K562 (cell line): ENCODE measurements around the gene SFXN3. TPM values are rescaled to one million over a fixed set of nuclear protein-coding genes. Genes with fewer than 3 reads are reported as not detected.

Experiments used
- ATAC-seq: fragments of 200-7000 bp; cut with Tn5 transposase; 3 replicates; pipeline ENCODE4 v1.9.1; 2020; ENCODE audit warnings: moderate library complexity
- BruUV-seq: library from RNA; stranded (reverse); fragments of 400-500 nt; replicated peaks from 2 replicates; lab custom pipeline; 2021; lab: Mats Ljungman, UMichigan
- CTCF ChIA-PET: fragments of 300-600 bp; formaldehyde crosslinking; extraction: SDS; loops from one replicate; lab custom pipeline; 2021; ENCODE audit warnings: low intra/inter-chr PET ratio; lab: Yijun Ruan, JAX
- POLR2A ChIA-PET: fragments of 300-600, 350-650 bp; sonication (Branson Sonifier 250); formaldehyde crosslinking; extraction: SDS; loops from one replicate; lab custom pipeline; 2021; ENCODE audit warnings: antibody characterized with exemption, inconsistent platforms; lab: Yijun Ruan, JAX
- DNase-seq, 4 experiments: peaks; one replicate each; pipeline versions ENCODE4 v3.0.0 to v3.0.0-alpha.2; 2011 to 2018; ENCODE audit warnings: low spot score in 3 of 4, mixed read lengths in 3 of 4; ENCODE audit errors: extremely low read depth in 1 of 4
- FAIRE-seq: peaks from 2 replicates; lab custom pipeline; 2011; peaks lifted over from hg19 to GRCh38; lab: Jason Lieb, UNC
- H2AFZ ChIP-seq: 2 replicates; pipeline ENCODE4 v1.6.0; 2011; ENCODE audit warnings: low read depth, low read length, control low read depth, inconsistent platforms
- H3K27ac ChIP-seq: fragments of 200-600 bp; 3 replicates; pipeline ENCODE4 v1.8.0; 2011; ENCODE audit warnings: low read depth, mild to moderate bottlenecking, control low read depth, inconsistent platforms, low read length, moderate library complexity, mixed read lengths; ENCODE audit errors: extremely low read depth
- H3K27me3 ChIP-seq, 2 experiments: fragments of 300-600 bp in 1 of 2; 2 replicates in 1 of 2; 3 replicates in 1 of 2; pipeline versions ENCODE4 v1.6.0 to v1.8.0; 2011; ENCODE audit warnings: inconsistent platforms in 2 of 2, low read length in 2 of 2, mild to moderate bottlenecking in 1 of 2, mixed read lengths in 1 of 2, moderate library complexity in 1 of 2; ENCODE audit not compliant: control insufficient read depth in 2 of 2, insufficient read depth in 2 of 2
- H3K36me3 ChIP-seq: fragments of 300-600 bp; 3 replicates; pipeline ENCODE4 v1.8.0; 2011; ENCODE audit warnings: mild to moderate bottlenecking, low read length, inconsistent platforms; ENCODE audit not compliant: control insufficient read depth, insufficient read depth
- H3K4me1 ChIP-seq, 2 experiments: fragments of 200-600 bp in 1 of 2; replicated peaks in 1 of 2; 2 replicates in 1 of 2; 3 replicates in 1 of 2; pipeline versions ENCODE4 v1.5.1 to v1.8.0; 2011; ENCODE audit warnings: inconsistent platforms in 2 of 2, low read length in 2 of 2, mild to moderate bottlenecking in 1 of 2, mixed read lengths in 1 of 2, moderate library complexity in 1 of 2; ENCODE audit not compliant: control insufficient read depth in 2 of 2, insufficient read depth in 2 of 2
- H3K4me2 ChIP-seq: 2 replicates; pipeline ENCODE4 v1.6.1; 2011; ENCODE audit warnings: low read length, control low read depth, inconsistent platforms, mixed read lengths; ENCODE audit not compliant: insufficient read depth
- H3K4me3 ChIP-seq: fragments of 200-600 bp; sonication (generic), shearing (Covaris generic); 2 replicates; pipeline ENCODE4 v1.5.1; 2016; ENCODE audit warnings: control low read depth, inconsistent platforms
- H3K79me2 ChIP-seq: fragments of 200-600 bp; 3 replicates; pipeline ENCODE4 v1.8.0; 2011; ENCODE audit warnings: low read length, inconsistent platforms; ENCODE audit not compliant: control insufficient read depth, insufficient read depth
- H3K9ac ChIP-seq, 2 experiments: 2 replicates each; pipeline versions ENCODE4 v1.6.0 to v1.6.1; 2011; ENCODE audit warnings: low read depth in 2 of 2, low read length in 2 of 2, control low read depth in 1 of 2, inconsistent platforms in 1 of 2, mild to moderate bottlenecking in 1 of 2, mixed read lengths in 1 of 2; ENCODE audit not compliant: insufficient read depth in 1 of 2
- H3K9me1 ChIP-seq: one replicate; pipeline ENCODE4 v1.6.0; 2011; ENCODE audit warnings: inconsistent platforms, mild to moderate bottlenecking, low read length, moderate library complexity; ENCODE audit not compliant: control insufficient read depth, insufficient read depth
- H3K9me3 ChIP-seq: replicated peaks from 2 replicates; pipeline ENCODE4 v1.5.1; 2011; ENCODE audit warnings: low read depth, low read length, inconsistent platforms; ENCODE audit not compliant: control insufficient read depth, insufficient read depth
- H4K20me1 ChIP-seq: replicated peaks from 2 replicates; pipeline ENCODE4 v1.6.1; 2011; ENCODE audit warnings: low read length, inconsistent platforms, mixed read lengths; ENCODE audit not compliant: control insufficient read depth, insufficient read depth
- CC2D1A ChIP-seq: fragments of 450-650 bp; IDR thresholded peaks from 2 replicates; pipeline ENCODE4 v1.6.1; 2017; ENCODE audit warnings: mild to moderate bottlenecking
- CTCFL ChIP-seq: IDR thresholded peaks from 2 replicates; pipeline ENCODE4 v1.6.1; 2011; ENCODE audit warnings: borderline replicate concordance, low read depth, mild to moderate bottlenecking, moderate library complexity, low read length; ENCODE audit not compliant: insufficient read depth, poor library complexity, severe bottlenecking
- CXXC5 ChIP-seq: fragments of 250-450 bp; sonication (Bioruptor Pico); IDR thresholded peaks from 2 replicates; pipeline ENCODE4 v1.8.0; 2022; ENCODE audit warnings: inconsistent platforms, mild to moderate bottlenecking, moderate library complexity
- E2F6 ChIP-seq, 2 experiments: IDR thresholded peaks; 2 replicates each; pipeline ENCODE4 v1.6.1; 2011; ENCODE audit warnings: borderline replicate concordance in 1 of 2, control low read depth in 1 of 2, low read depth in 1 of 2, low read length in 1 of 2, mild to moderate bottlenecking in 1 of 2, mixed read lengths in 1 of 2, moderate library complexity in 1 of 2; ENCODE audit not compliant: insufficient read depth in 1 of 2, insufficient read length in 1 of 2, poor library complexity in 1 of 2, severe bottlenecking in 1 of 2; ENCODE audit errors: extremely low read depth in 1 of 2
- FIP1L1 ChIP-seq: fragments of 200-400 bp; formaldehyde crosslinking; IDR thresholded peaks from 2 replicates; pipeline ENCODE4 v1.6.1; 2018; ENCODE audit warnings: mild to moderate bottlenecking, low read depth, low read length; ENCODE audit not compliant: poor library complexity, severe bottlenecking
- FUS ChIP-seq: fragments of 200-400 bp; formaldehyde crosslinking; optimal IDR thresholded peaks from 2 replicates; pipeline ENCODE3; 2017; ENCODE audit warnings: low read depth, low read length
- GABPB2 ChIP-seq: fragments of 250-450 bp; sonication (Bioruptor Pico); conservative IDR thresholded peaks from 2 replicates; pipeline ENCODE4 v1.5.1; 2021; ENCODE audit warnings: mild to moderate bottlenecking
- HIVEP1 ChIP-seq: fragments of 250-450 bp; sonication (Bioruptor Pico); IDR thresholded peaks from 2 replicates; pipeline ENCODE4 v1.4.0; 2020; ENCODE audit warnings: mild to moderate bottlenecking
- HNRNPLL ChIP-seq: fragments of 200-400 bp; formaldehyde crosslinking; IDR thresholded peaks from 2 replicates; pipeline ENCODE4 v1.6.1; 2017; ENCODE audit warnings: low read length, low read depth, mild to moderate bottlenecking; ENCODE audit not compliant: poor library complexity, severe bottlenecking
- MTA2 ChIP-seq: fragments of 450-650 bp; IDR thresholded peaks from 2 replicates; pipeline ENCODE4 v1.6.1; 2016; ENCODE audit warnings: low read depth
- NR2F6 ChIP-seq: fragments of 450-650 bp; formaldehyde crosslinking; IDR thresholded peaks from 2 replicates; pipeline ENCODE4 v1.4.0; 2020; ENCODE audit warnings: mild to moderate bottlenecking
- RAD21 ChIP-seq, 2 experiments: fragments of 250-450 bp in 1 of 2; fragments of 450-650 bp in 1 of 2; sonication (Bioruptor Pico) in 1 of 2; formaldehyde crosslinking in 1 of 2; IDR thresholded peaks in 1 of 2; conservative IDR thresholded peaks in 1 of 2; 2 replicates each; pipeline versions ENCODE4 v1.4.0 to v1.8.0; 2020 to 2022; ENCODE audit warnings: mild to moderate bottlenecking in 2 of 2, moderate library complexity in 1 of 2
- RBFOX2 ChIP-seq: fragments of 200-400 bp; formaldehyde crosslinking; IDR thresholded peaks from 2 replicates; pipeline ENCODE4 v1.6.1; 2017; ENCODE audit warnings: low read depth, mild to moderate bottlenecking, low read length, moderate library complexity
- SMC3 ChIP-seq: conservative IDR thresholded peaks from 2 replicates; pipeline ENCODE4 v1.6.1; 2011; ENCODE audit warnings: low read depth, low read length, improper control_type of control experiment; ENCODE audit not compliant: insufficient read depth
- TCF3 ChIP-seq: sonication (generic); formaldehyde crosslinking; IDR thresholded peaks from 2 replicates; pipeline ENCODE4 v1.4.0; 2020; ENCODE audit warnings: mild to moderate bottlenecking, missing genetic modification reagents
- TGIF2 ChIP-seq: sonication (generic); formaldehyde crosslinking; IDR thresholded peaks from 2 replicates; pipeline ENCODE4 v1.8.1; 2022; ENCODE audit warnings: mild to moderate bottlenecking, missing genetic modification reagents, moderate library complexity
- ZNF121 ChIP-seq: sonication (generic); formaldehyde crosslinking; conservative IDR thresholded peaks from 2 replicates; pipeline ENCODE4 v1.8.0; 2022; ENCODE audit warnings: missing genetic modification reagents
- WGBS: fragments of 100-300 bp; shearing (Covaris generic); methylation state at CpG from one replicate; pipeline ENCODE4 v1.1.6; 2016; ENCODE audit warnings: low coverage, mixed read lengths; ENCODE audit not compliant: insufficient coverage; ENCODE audit errors: missing lambda C conversion rate; 5-methylcytosine and 5-hydroxymethylcytosine counted together
- in situ Hi-C: fragments of 300-500 bp; cut with MboI; formaldehyde crosslinking; loops from 4 replicates; pipeline ENCODE4 v1.15.0; 2018; ENCODE audit warnings: inconsistent platforms, mixed read lengths
- intact Hi-C: fragments of 100-400 bp; cut with micrococcal nuclease; formaldehyde crosslinking; loops from 2 replicates; pipeline ENCODE4 v1.14.2; 2022
- polyA plus RNA-seq, 8 experiments: library from polyadenylated mRNA; depleted of rRNA in 4 of 8; stranded (reverse) in 5 of 8; unstranded in 3 of 8; fragments of >200 nt; fragmentation: Nextera tagmentation in 2 of 8; fragmentation: Illumina TruSeq in 1 of 8; extraction: Ambion mirVana in 2 of 8; extraction: Trizol in 1 of 8; gene quantifications; 2 replicates each; pipeline versions ENCODE4 v1.2.1 to v1.2.3, GENCODE V29; 2011 to 2014; ENCODE audit warnings: inconsistent platforms in 1 of 8, missing spikeins in 1 of 8
- total RNA-seq, 7 experiments: library from RNA; depleted of rRNA in 6 of 7; stranded (reverse); fragments of >200 nt in 6 of 7; fragmentation: Illumina TruSeq in 2 of 7; extraction: Trizol in 2 of 7; gene quantifications; 2 replicates each; pipeline versions ENCODE4 v1.2.1 to v1.2.3, GENCODE V29; 2011 to 2021; ENCODE audit warnings: low replicate concordance in 1 of 7

The SFXN3 gene
- total and polyA plus RNA-seq, 9 of the 15 experiments (the other 6 are each of a cell fraction or from before 2014, with no cell fraction given): 0.24 to 4.6 (median 0.86) TPM

GRCh38 chr10:101050208-101051069 is 19.4 kb downstream of the SFXN3 start:
- in situ Hi-C loops (no loop called here), intact Hi-C loops (no loop called here)
- ATAC-seq (peak; percentile 97), DNase-seq (peak; percentile 75 to 82 (median 78)), FAIRE-seq (no peak)
- no peaks in the 10 kb centered on the region for H3K9me1 ChIP-seq
- no peak overlapping the region for H3K27ac ChIP-seq
- H3K4me2 ChIP-seq: peak overlapping the region; percentile 70
- BruUV-seq: no TSS peak
- H3K9ac ChIP-seq: peak overlapping the region; percentile 46 to 87
- ChIA-PET POLR2A (interaction anchor here (0.8 to 1.1 kb wide), 3 partner anchors 9 to 14 kb away, joined by 3 read pairs; no protein-coding TSS in a partner anchor), CTCF (interaction anchor here (0.7 to 1.9 kb wide), 5 partner anchors 9 to 93 kb away, joined by 3 to 20 read pairs (median 4); no protein-coding TSS in a partner anchor)
- peak overlapping the region; percentile 79 for H2AFZ ChIP-seq
- peaks cover under 1% of the 10 kb centered on the region; the same call in 2 of the 3 replicates for H3K79me2 ChIP-seq
- no peaks in the 10 kb centered on the region for H3K27me3 ChIP-seq
- H3K9me3 ChIP-seq: no peaks in the 10 kb centered on the region
- H3K4me1 ChIP-seq: peaks cover 8 to 25% of the 10 kb centered on the region in 2 experiments; a peak in 4 of 5 replicates
- H3K4me3 ChIP-seq: no peak overlapping the region
- H4K20me1 ChIP-seq: no peaks in the 10 kb centered on the region
- peaks cover 7% of the 10 kb centered on the region; the same call in 2 of the 3 replicates for H3K36me3 ChIP-seq
- 56% methylated on average over 7 of the region's 42 CpGs for WGBS
- TF ChIP-seq CTCFL (peak; percentile 86), HNRNPLL (peak; percentile 37), TCF3 (CRISPR knock-in tag) (no peak), SMC3 (peak; percentile 73; the same call in 1 of the 2 replicates), GABPB2 (CRISPR knock-in tag) (no peak), TGIF2 (CRISPR knock-in tag) (0 out of 2 replicates have a peak, but pooled peaks have one; percentile 15), RAD21 (CRISPR knock-in tag; conservative IDR thresholded peaks at IDR 0.05 in 1 of 2, IDR thresholded peaks at IDR 0.05 in 1 of 2) (peak; percentile 46 to 67), MTA2 (no peak), FUS (no peak), E2F6 (IDR thresholded peaks at IDR 0.05; ENCODE audit: borderline replicate concordance in 1 of 2, extremely low read depth in 1 of 2, insufficient read depth in 1 of 2, insufficient read length in 1 of 2, low read depth in 1 of 2, low read length in 1 of 2, poor library complexity in 1 of 2, severe bottlenecking in 1 of 2) (peak in 1 of 2 experiments; percentile 89), HIVEP1 (CRISPR knock-in tag) (no peak), FIP1L1 (no peak), RBFOX2 (peak; percentile 35; the same call in 1 of the 2 replicates), CC2D1A (no peak), ZNF121 (CRISPR knock-in tag) (peak; percentile 75; the same call in 1 of the 2 replicates), NR2F6 (CRISPR knock-in tag) (no peak), CXXC5 (CRISPR knock-in tag) (peak; percentile 39)
